Esophagus muscularis mucosa (tissue), 4 donors: Measurements from ENCODE around the gene STON2.

Source experiments
- EP300 ChIP-seq: sonication (generic); formaldehyde crosslinking; IDR thresholded peaks from one replicate; pipeline ENCODE4 v1.6.1; 2017; ENCODE audit warnings: antibody characterized with exemption
- POLR2AphosphoS5 ChIP-seq, 2 donors: sonication (generic); formaldehyde crosslinking; IDR thresholded peaks; one replicate each; pipeline ENCODE4 v1.6.1; 2017; ENCODE audit warnings: antibody characterized with exemption in 2 of 2
- TF ChIP-seq, protein P1 (sequence below), 3 experiments: fragments of 200-600 bp in 2 of 3; fragments of 450-650 bp in 1 of 3; sonication (generic) in 2 of 3; IDR thresholded peaks; one replicate each; pipeline ENCODE4 v1.5.1; 2017 to 2019; ENCODE audit warnings: antibody characterized with exemption in 3 of 3, mild to moderate bottlenecking in 2 of 3, moderate library complexity in 1 of 3

DNA sequence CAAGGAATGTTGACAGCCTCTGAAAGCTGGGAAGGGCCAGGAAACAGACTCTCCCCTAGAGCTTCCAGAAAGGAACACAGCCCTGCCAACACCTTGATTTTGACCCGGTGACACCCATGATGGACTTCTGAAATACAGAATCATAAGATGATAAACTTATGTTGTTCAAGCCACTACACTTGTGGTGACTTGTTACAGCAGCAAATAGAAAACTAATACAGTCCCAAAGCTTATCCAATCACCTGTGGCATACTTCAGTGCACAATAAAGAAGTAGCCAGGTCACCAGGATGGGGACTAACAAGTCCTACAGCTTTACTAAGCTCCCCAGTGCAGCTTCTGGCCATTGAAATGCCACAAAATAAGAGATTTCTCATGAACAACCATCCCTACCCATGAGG lies 5.4 kb downstream of the STON2 start:
- TF ChIP-seq, protein P1, sequence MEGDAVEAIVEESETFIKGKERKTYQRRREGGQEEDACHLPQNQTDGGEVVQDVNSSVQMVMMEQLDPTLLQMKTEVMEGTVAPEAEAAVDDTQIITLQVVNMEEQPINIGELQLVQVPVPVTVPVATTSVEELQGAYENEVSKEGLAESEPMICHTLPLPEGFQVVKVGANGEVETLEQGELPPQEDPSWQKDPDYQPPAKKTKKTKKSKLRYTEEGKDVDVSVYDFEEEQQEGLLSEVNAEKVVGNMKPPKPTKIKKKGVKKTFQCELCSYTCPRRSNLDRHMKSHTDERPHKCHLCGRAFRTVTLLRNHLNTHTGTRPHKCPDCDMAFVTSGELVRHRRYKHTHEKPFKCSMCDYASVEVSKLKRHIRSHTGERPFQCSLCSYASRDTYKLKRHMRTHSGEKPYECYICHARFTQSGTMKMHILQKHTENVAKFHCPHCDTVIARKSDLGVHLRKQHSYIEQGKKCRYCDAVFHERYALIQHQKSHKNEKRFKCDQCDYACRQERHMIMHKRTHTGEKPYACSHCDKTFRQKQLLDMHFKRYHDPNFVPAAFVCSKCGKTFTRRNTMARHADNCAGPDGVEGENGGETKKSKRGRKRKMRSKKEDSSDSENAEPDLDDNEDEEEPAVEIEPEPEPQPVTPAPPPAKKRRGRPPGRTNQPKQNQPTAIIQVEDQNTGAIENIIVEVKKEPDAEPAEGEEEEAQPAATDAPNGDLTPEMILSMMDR (IDR thresholded peaks at IDR 0.05), result no peak
- no peak for TF ChIP-seq POLR2AphosphoS5 (IDR thresholded peaks at IDR 0.05)
- no peak for TF ChIP-seq EP300
